ENCODE measurements around the gene CDKL4. TPM values are rescaled to one million over a fixed set of nuclear protein-coding genes. Genes with fewer than 3 reads are reported as not detected.
A peak's percentile ranks its signal among the peaks of the same experiment; 100 is the strongest.
"Not testable (repeated sequence)": the region's sequence is repeated elsewhere in the genome, so short reads cannot be mapped to it uniquely, and the experiment has no call there.

CDKL4 gene
- total and polyA plus RNA-seq, 10 donors = 0.22 to 1.8 (median 0.95) TPM; not detected in 3

DNA sequence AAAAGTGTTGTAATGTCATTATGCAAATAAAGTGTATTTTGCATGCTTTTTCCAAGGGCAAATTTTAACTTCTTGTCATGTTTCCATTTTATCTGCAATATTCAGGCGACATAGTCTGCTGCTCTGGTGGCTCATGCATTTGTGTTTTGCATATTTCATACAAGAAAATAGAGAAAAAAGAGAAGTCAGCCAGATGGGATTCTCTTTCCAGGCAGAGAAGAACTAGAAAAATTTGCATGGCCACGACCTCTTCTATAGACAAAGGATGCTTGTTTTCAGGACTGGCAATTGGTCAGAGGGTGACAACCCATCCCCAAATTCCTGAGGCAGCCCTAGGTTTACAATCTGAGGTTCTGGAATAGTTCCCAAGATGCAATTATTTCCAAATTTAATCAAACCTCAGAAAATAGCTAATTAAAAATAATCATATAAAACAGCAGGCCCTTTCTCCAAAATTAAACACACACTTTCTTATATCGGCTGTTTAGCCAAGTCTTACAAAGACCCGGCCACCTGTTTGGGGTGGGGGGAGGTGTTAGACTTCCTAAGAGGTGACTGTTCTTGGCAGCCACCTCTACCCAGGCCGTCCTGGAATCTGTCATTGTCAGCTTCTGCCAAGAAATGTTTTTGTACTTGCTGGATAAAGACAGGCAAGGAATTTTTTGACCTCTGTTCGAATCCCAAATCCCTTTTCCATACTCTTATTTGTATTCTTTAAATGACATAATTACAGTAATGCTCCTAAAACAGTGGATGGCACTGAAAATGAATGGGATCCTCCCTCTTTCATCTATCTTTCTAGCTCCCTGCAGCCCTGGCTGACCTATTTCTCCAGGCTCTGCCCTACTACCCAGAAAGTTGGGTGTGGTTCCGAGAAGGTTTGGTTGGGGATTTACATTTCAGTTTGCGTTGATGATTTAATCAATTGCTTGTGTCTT lies 102.2 kb downstream of the CDKL4 start:
- TF ChIP-seq POLR2A (IDR thresholded peaks at IDR 0.05) (no peak), POLR2AphosphoS5 (IDR thresholded peaks at IDR 0.05) (no peak)
- TF ChIP-seq, protein P1, sequence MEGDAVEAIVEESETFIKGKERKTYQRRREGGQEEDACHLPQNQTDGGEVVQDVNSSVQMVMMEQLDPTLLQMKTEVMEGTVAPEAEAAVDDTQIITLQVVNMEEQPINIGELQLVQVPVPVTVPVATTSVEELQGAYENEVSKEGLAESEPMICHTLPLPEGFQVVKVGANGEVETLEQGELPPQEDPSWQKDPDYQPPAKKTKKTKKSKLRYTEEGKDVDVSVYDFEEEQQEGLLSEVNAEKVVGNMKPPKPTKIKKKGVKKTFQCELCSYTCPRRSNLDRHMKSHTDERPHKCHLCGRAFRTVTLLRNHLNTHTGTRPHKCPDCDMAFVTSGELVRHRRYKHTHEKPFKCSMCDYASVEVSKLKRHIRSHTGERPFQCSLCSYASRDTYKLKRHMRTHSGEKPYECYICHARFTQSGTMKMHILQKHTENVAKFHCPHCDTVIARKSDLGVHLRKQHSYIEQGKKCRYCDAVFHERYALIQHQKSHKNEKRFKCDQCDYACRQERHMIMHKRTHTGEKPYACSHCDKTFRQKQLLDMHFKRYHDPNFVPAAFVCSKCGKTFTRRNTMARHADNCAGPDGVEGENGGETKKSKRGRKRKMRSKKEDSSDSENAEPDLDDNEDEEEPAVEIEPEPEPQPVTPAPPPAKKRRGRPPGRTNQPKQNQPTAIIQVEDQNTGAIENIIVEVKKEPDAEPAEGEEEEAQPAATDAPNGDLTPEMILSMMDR (IDR thresholded peaks at IDR 0.05 in 8 of 11, conservative IDR thresholded peaks at IDR 0.05 in 3 of 11) = no peak
- intact Hi-C loops (cut with DNase I; ENCODE audit: low total_unique reads) = no loop called here
- Histone ChIP-seq H3K36me3 (no peaks in the 10 kb centered on the region), H3K27ac (peak overlapping the region in 6 of 8 donors; percentile 33 to 66 (median 58)), H3K9me3 (no peaks in the 10 kb centered on the region), H3K27me3 (replicated peaks in 1 of 7) (no peaks in the 10 kb centered on the region), H3K4me1 (peaks cover 0 to 54% (median 32%) of the 10 kb centered on the region in 6 donors), H3K4me3 (no peak overlapping the region)
- no peak for DNase-seq
- 59 to 71% (median 67%) methylated on average over 8 of the region's 8 CpGs for WGBS, 5 donors

DNA sequence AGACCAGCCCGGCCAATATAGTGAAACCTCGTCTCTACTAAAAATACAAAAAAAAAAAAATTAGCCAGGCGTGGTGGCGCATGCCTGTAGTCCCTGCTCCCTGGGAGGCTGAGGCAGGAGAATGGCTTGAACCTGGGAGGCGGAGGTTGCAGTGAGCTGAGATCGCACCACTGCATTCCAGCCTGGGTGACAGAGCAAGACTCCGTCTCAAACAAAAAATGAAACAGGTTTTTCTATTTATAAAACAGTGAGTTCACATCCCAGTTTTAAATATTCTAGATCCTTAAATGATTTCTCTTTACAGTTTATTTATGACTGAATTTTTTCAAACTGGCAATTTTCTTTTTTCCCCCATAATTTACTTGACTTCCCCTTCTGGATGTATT lies 102.8 kb downstream of the CDKL4 start:
- H3K4me3 ChIP-seq; H3K36me3 ChIP-seq; intact Hi-C loops (cut with DNase I; ENCODE audit: low total_unique reads); H3K9me3 ChIP-seq; H3K27me3 ChIP-seq (replicated peaks in 1 of 7); DNase-seq: not testable (repeated sequence)
- 54 to 83% (median 77%) methylated on average over 7 of the region's 7 CpGs for WGBS, 5 donors
- peak overlapping the region in 6 of 8 donors; percentile 33 to 66 (median 58) for H3K27ac ChIP-seq
- H3K4me1 ChIP-seq = peaks cover 0 to 60% (median 35%) of the 10 kb centered on the region in 6 donors

DNA sequence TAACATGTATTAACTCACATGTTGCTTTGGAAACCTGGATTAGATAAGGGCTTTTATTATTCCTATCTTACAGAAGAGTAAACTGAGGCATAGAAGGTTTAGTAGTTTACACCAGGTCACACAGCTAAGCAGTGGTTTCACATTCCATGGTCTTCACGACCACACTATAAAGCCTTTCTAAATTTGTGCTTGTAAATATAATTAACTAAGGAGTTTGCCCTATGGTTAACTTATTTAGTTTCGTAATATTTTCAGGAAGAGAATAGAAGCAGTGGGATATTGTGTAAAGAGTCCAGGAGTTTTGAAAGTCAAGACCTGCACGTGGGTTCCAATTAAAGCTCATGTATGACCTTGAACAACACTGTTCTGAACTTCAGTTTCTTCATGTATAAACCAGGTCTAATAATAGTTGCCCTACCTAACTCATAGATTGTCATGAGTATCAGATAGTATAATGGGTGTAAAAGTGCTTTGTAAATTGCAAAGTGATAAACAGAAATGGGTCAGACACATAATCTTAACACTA lies 103.4 kb downstream of the CDKL4 start:
- Histone ChIP-seq H3K4me1 (peaks cover 0 to 65% (median 39%) of the 10 kb centered on the region in 6 donors), H3K36me3 (no peaks in the 10 kb centered on the region), H3K27ac (peak overlapping the region in 6 of 8 donors; percentile 33 to 66 (median 58)), H3K9me3 (no peaks in the 10 kb centered on the region), H3K4me3 (no peak overlapping the region), H3K27me3 (replicated peaks in 1 of 7) (no peaks in the 10 kb centered on the region)
- TF ChIP-seq, protein P1 (IDR thresholded peaks at IDR 0.05 in 8 of 11, conservative IDR thresholded peaks at IDR 0.05 in 3 of 11) = no peak
- no peak for TF ChIP-seq POLR2A (IDR thresholded peaks at IDR 0.05)
- TF ChIP-seq POLR2AphosphoS5 (IDR thresholded peaks at IDR 0.05) = no peak
- no peak for DNase-seq
- 26 to 75% (median 57%) methylated on average over 3 of the region's 3 CpGs for WGBS, 5 donors
- intact Hi-C loops (cut with DNase I; ENCODE audit: low total_unique reads) = no loop called here

DNA sequence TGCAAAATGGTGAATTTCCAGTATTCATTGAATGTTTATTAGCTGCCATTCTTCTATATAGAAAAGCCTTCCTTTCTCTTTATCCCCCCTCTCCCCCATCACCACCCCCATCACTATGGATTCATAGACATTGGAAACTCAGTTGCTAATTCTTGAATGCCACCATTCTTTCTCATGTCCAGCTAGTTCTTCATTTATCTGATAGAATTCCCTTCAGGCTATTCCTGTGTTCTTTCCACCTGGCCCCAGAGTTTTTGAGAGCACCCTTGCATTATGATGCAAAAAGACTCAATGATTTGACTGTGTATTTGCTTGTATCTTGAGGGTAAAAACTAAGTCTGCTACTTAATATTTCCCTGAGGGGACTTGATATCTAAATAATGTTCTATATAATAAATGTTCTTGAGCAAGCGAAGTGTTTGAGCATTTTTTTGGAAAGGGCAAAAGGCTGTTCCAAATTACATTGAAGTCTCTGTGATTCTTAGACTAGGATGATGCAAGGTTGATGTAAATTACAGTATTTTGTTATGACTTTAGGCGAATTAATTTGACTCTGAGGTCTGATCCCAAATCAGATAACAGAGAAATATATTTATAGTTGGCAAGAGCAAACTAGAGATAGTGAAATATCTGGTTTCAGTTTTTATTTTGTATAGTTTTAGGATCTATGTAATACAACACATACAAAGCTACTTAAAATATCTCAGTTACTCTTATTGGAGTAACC lies 104.1 kb downstream of the CDKL4 start:
- intact Hi-C loops (cut with DNase I; ENCODE audit: low total_unique reads) = no loop called here

More for the DNA sequence above, 104.1 kb downstream of the CDKL4 start:
- TF ChIP-seq, protein P1 (IDR thresholded peaks at IDR 0.05 in 8 of 11, conservative IDR thresholded peaks at IDR 0.05 in 3 of 11) = no peak
- TF ChIP-seq POLR2AphosphoS5 (IDR thresholded peaks at IDR 0.05) (no peak), POLR2A (IDR thresholded peaks at IDR 0.05) (no peak)
- Histone ChIP-seq H3K27me3 (replicated peaks in 1 of 7) (no peaks in the 10 kb centered on the region), H3K9me3 (no peaks in the 10 kb centered on the region), H3K4me3 (no peak overlapping the region), H3K27ac (no peak overlapping the region), H3K36me3 (no peaks in the 10 kb centered on the region), H3K4me1 (peaks cover 0 to 66% (median 39%) of the 10 kb centered on the region in 6 donors)
- WGBS, 5 donors = 64 to 72% (median 69%) methylated on average over 2 of the region's 2 CpGs
- DNase-seq = no peak

Data from spleen (tissue), 11 donors.